DOHH2 (cell line): ENCODE measurements around the gene ZBTB38.

Source experiments
- EZH2phosphoT487 ChIP-seq: fragments of 200-600 bp; sonication (generic); IDR thresholded peaks from 2 replicates; pipeline ENCODE4 v1.6.1; 2017; ENCODE audit warnings: borderline replicate concordance, mild to moderate bottlenecking, antibody characterized with exemption, low read length, moderate library complexity, mixed read lengths
- TF ChIP-seq, protein P1 (sequence below): fragments of 200-600 bp; sonication (generic); IDR thresholded peaks from one replicate; pipeline ENCODE4 v1.5.1; 2014; ENCODE audit warnings: antibody characterized with exemption, mild to moderate bottlenecking, low read depth, low read length; ENCODE audit not compliant: poor library complexity, severe bottlenecking

- TF ChIP-seq, protein P1, sequence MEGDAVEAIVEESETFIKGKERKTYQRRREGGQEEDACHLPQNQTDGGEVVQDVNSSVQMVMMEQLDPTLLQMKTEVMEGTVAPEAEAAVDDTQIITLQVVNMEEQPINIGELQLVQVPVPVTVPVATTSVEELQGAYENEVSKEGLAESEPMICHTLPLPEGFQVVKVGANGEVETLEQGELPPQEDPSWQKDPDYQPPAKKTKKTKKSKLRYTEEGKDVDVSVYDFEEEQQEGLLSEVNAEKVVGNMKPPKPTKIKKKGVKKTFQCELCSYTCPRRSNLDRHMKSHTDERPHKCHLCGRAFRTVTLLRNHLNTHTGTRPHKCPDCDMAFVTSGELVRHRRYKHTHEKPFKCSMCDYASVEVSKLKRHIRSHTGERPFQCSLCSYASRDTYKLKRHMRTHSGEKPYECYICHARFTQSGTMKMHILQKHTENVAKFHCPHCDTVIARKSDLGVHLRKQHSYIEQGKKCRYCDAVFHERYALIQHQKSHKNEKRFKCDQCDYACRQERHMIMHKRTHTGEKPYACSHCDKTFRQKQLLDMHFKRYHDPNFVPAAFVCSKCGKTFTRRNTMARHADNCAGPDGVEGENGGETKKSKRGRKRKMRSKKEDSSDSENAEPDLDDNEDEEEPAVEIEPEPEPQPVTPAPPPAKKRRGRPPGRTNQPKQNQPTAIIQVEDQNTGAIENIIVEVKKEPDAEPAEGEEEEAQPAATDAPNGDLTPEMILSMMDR: no peak
- TF ChIP-seq EZH2phosphoT487: no peak
Measured at GRCh38 chr3:141332416-141332815, 35.9 kb upstream of the ZBTB38 start.
